ENCODE measurements around the gene ERP29.

DNA sequence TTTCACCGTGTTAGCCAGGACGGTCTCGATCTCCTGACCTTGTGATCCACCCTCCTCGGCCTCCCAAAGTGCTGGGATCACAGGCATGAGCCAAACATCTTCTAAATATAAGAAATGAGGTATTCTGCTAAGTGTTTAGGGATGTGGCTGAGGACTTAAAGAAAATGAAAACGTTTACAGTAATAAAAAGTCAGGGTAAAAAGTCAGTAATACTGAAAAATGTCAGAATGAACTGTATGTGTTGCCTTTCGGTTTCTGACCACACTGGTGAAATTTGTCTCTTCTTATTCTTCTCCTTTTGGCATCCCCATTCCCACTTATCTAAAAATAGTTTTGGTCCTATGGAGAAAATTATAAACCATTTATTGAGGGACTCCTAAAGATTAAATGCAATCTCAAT is 20.8 kb upstream of the ERP29 start:
- TF ChIP-seq, protein P1, sequence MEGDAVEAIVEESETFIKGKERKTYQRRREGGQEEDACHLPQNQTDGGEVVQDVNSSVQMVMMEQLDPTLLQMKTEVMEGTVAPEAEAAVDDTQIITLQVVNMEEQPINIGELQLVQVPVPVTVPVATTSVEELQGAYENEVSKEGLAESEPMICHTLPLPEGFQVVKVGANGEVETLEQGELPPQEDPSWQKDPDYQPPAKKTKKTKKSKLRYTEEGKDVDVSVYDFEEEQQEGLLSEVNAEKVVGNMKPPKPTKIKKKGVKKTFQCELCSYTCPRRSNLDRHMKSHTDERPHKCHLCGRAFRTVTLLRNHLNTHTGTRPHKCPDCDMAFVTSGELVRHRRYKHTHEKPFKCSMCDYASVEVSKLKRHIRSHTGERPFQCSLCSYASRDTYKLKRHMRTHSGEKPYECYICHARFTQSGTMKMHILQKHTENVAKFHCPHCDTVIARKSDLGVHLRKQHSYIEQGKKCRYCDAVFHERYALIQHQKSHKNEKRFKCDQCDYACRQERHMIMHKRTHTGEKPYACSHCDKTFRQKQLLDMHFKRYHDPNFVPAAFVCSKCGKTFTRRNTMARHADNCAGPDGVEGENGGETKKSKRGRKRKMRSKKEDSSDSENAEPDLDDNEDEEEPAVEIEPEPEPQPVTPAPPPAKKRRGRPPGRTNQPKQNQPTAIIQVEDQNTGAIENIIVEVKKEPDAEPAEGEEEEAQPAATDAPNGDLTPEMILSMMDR (IDR thresholded peaks at IDR 0.05; ENCODE audit: poor library complexity, severe bottlenecking) = no peak
- TF ChIP-seq EP300 (conservative IDR thresholded peaks at IDR 0.05; ENCODE audit: poor library complexity, severe bottlenecking) (no peak), EZH2 (IDR thresholded peaks at IDR 0.05; ENCODE audit: borderline replicate concordance, insufficient read depth, low read length, poor library complexity, severe bottlenecking) (no peak), POLR2AphosphoS5 (IDR thresholded peaks at IDR 0.05) (no peak), TAF1 (IDR thresholded peaks at IDR 0.05; ENCODE audit: low read depth) (no peak), MXI1 (conservative IDR thresholded peaks at IDR 0.05; ENCODE audit: poor library complexity, severe bottlenecking) (no peak), RAD21 (conservative IDR thresholded peaks at IDR 0.05) (no peak)
- TF ChIP-seq, protein P2, sequence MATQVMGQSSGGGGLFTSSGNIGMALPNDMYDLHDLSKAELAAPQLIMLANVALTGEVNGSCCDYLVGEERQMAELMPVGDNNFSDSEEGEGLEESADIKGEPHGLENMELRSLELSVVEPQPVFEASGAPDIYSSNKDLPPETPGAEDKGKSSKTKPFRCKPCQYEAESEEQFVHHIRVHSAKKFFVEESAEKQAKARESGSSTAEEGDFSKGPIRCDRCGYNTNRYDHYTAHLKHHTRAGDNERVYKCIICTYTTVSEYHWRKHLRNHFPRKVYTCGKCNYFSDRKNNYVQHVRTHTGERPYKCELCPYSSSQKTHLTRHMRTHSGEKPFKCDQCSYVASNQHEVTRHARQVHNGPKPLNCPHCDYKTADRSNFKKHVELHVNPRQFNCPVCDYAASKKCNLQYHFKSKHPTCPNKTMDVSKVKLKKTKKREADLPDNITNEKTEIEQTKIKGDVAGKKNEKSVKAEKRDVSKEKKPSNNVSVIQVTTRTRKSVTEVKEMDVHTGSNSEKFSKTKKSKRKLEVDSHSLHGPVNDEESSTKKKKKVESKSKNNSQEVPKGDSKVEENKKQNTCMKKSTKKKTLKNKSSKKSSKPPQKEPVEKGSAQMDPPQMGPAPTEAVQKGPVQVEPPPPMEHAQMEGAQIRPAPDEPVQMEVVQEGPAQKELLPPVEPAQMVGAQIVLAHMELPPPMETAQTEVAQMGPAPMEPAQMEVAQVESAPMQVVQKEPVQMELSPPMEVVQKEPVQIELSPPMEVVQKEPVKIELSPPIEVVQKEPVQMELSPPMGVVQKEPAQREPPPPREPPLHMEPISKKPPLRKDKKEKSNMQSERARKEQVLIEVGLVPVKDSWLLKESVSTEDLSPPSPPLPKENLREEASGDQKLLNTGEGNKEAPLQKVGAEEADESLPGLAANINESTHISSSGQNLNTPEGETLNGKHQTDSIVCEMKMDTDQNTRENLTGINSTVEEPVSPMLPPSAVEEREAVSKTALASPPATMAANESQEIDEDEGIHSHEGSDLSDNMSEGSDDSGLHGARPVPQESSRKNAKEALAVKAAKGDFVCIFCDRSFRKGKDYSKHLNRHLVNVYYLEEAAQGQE (IDR thresholded peaks at IDR 0.05; ENCODE audit: borderline replicate concordance) = no peak

Measured in neural cell (in vitro differentiated cells).